COLO668 (cell line): ENCODE measurements around the gene SIK2.

Experiments used
- DNase-seq: peaks from one replicate; lab custom pipeline; 2025; ENCODE audit not compliant: unreplicated experiment; lab: John Stamatoyannopoulos, UW

SIK2 gene

GRCh38 chr11:111778047-111778558, 175.9 kb downstream of the SIK2 start:
- no peak for DNase-seq

- no peak for DNase-seq
These were observed 176.9 kb downstream of the SIK2 start for GRCh38 chr11:111779118-111779517.
